ENCODE measurements around the gene PCDHGC4. TPM values are rescaled to one million over a fixed set of nuclear protein-coding genes. Genes with fewer than 3 reads are reported as not detected.

PCDHGC4 gene
- total RNA-seq, 8 experiments from 2014 or later, result 0.46 to 6.7 (median 4.8) TPM

GRCh38 chr5:141510160-141510559, 25.3 kb downstream of the PCDHGC4 start:
- peaks cover 42 to 48% of the 10 kb centered on the region in 2 donors for H3K4me1 ChIP-seq (replicated peaks in 1 of 2)

GRCh38 chr5:141510850-141511601, 26.2 kb downstream of the PCDHGC4 start:
- H3K4me1 ChIP-seq (replicated peaks in 1 of 2), result peaks cover 43 to 50% of the 10 kb centered on the region in 2 donors
- H3K4me3 ChIP-seq, result no peak overlapping the region
- no peak for ATAC-seq (replicated peaks in 6 of 8)
- 87 to 100% (median 92%) methylated on average over 1 to 7 of the region's 14 CpGs; no CpG with 5 or more reads in 5 of the 10 experiments for WGBS, 10 experiments
- H3K27ac ChIP-seq, result no peak overlapping the region
- in situ Hi-C loops (cut with MboI; ENCODE audit: low pct_unique_long_range_greater_than_20kb in 2 of 9, low sequenced_read_pairs in 9 of 9, unreplicated experiment in 9 of 9), result no loop called here

More at GRCh38 chr5:141510160-141510559, 25.3 kb downstream of the PCDHGC4 start:
- Histone ChIP-seq H3K4me3 (no peak overlapping the region), H3K27ac (no peak overlapping the region)
- 33 to 100% (median 85%) methylated on average over 1 to 6 of the region's 9 CpGs; no CpG with 5 or more reads in 3 of the 10 experiments for WGBS, 10 experiments
- in situ Hi-C loops (cut with MboI; ENCODE audit: low pct_unique_long_range_greater_than_20kb in 2 of 9, low sequenced_read_pairs in 9 of 9, unreplicated experiment in 9 of 9), result no loop called here
- ATAC-seq (replicated peaks in 6 of 8), result no peak

GRCh38 chr5:141511771-141512325, 27.0 kb downstream of the PCDHGC4 start:
- Histone ChIP-seq H3K4me1 (replicated peaks in 1 of 2) (peaks cover 43 to 50% of the 10 kb centered on the region in 2 donors), H3K4me3 (no peak overlapping the region), H3K27ac (peak overlapping the region in 1 of 2 donors; percentile 95)
- no peak for ATAC-seq (replicated peaks in 6 of 8)
- WGBS, 10 experiments, result 21 to 100% (median 80%) methylated on average over 1 to 3 of the region's 4 CpGs; no CpG with 5 or more reads in 2 of the 10 experiments
- in situ Hi-C loops (cut with MboI; ENCODE audit: low pct_unique_long_range_greater_than_20kb in 2 of 9, low sequenced_read_pairs in 9 of 9, unreplicated experiment in 9 of 9), result no loop called here

GRCh38 chr5:141512390-141512910, 27.6 kb downstream of the PCDHGC4 start:
- Histone ChIP-seq H3K4me1 (replicated peaks in 1 of 2) (peaks cover 39 to 45% of the 10 kb centered on the region in 2 donors), H3K4me3 (peak overlapping the region; percentile 34 to 47 (median 41)), H3K27ac (peak overlapping the region; percentile 91 to 95)
- ATAC-seq (replicated peaks in 6 of 8), result peak in 6 of 8 experiments; percentile 2 to 58 (median 6)
- in situ Hi-C loops (cut with MboI; ENCODE audit: low pct_unique_long_range_greater_than_20kb in 2 of 9, low sequenced_read_pairs in 9 of 9, unreplicated experiment in 9 of 9), result no loop called here
- WGBS, 10 experiments, result 10 to 60% (median 38%) methylated on average over 2 to 23 of the region's 28 CpGs; no CpG with 5 or more reads in 4 of the 10 experiments

- 0 to 26% (median 10%) methylated on average over 3 to 10 of the region's 43 CpGs; no CpG with 5 or more reads in 4 of the 10 experiments for WGBS, 10 experiments
- peaks cover 33 to 39% of the 10 kb centered on the region in 2 donors for H3K4me1 ChIP-seq (replicated peaks in 1 of 2)
- ATAC-seq (replicated peaks in 6 of 8), result peak in 7 of 8 experiments; percentile 5 to 58 (median 55)
- in situ Hi-C loops (cut with MboI; ENCODE audit: low pct_unique_long_range_greater_than_20kb in 2 of 9, low sequenced_read_pairs in 9 of 9, unreplicated experiment in 9 of 9), result no loop called here
- H3K27ac ChIP-seq, result peak overlapping the region; percentile 91 to 95
- peak overlapping the region; percentile 34 to 47 (median 41) for H3K4me3 ChIP-seq
These were observed 28.2 kb downstream of the PCDHGC4 start for GRCh38 chr5:141512911-141513626.

GRCh38 chr5:141513627-141514329, 28.9 kb downstream of the PCDHGC4 start:
- in situ Hi-C loops (cut with MboI; ENCODE audit: low pct_unique_long_range_greater_than_20kb in 2 of 9, low sequenced_read_pairs in 9 of 9, unreplicated experiment in 9 of 9), result no loop called here
- peak; percentile 28 to 71 (median 58) for ATAC-seq (replicated peaks in 6 of 8)
- 0 to 11% (median 6%) methylated on average over 6 to 12 of the region's 29 CpGs; no CpG with 5 or more reads in 6 of the 10 experiments for WGBS, 10 experiments
- Histone ChIP-seq H3K27ac (peak overlapping the region; percentile 91 to 95), H3K4me3 (peak overlapping the region; percentile 34 to 47 (median 41)), H3K4me1 (replicated peaks in 1 of 2) (peaks cover 29 to 33% of the 10 kb centered on the region in 2 donors)

- ATAC-seq (replicated peaks in 6 of 8), result peak in 1 of 8 experiments; percentile 28
- Histone ChIP-seq H3K4me3 (peak overlapping the region; percentile 34 to 47 (median 41)), H3K27ac (peak overlapping the region; percentile 91 to 95), H3K4me1 (replicated peaks in 1 of 2) (peaks cover 23 to 26% of the 10 kb centered on the region in 2 donors)
- in situ Hi-C loops (cut with MboI; ENCODE audit: low pct_unique_long_range_greater_than_20kb in 2 of 9, low sequenced_read_pairs in 9 of 9, unreplicated experiment in 9 of 9), result no loop called here
- WGBS, 10 experiments, result 8 to 100% (median 68%) methylated on average over 1 to 5 of the region's 6 CpGs; no CpG with 5 or more reads in 4 of the 10 experiments
These were observed 29.7 kb downstream of the PCDHGC4 start for GRCh38 chr5:141514330-141515133.

- in situ Hi-C loops (cut with MboI; ENCODE audit: low pct_unique_long_range_greater_than_20kb in 2 of 9, low sequenced_read_pairs in 9 of 9, unreplicated experiment in 9 of 9), result no loop called here
- H3K27ac ChIP-seq, result no peak overlapping the region
- 67 to 100% (median 90%) methylated on average over 2 to 3 of the region's 3 CpGs; no CpG with 5 or more reads in 5 of the 10 experiments for WGBS, 10 experiments
- ATAC-seq (replicated peaks in 6 of 8), result no peak
- peaks cover 21 to 22% of the 10 kb centered on the region in 2 donors for H3K4me1 ChIP-seq (replicated peaks in 1 of 2)
- H3K4me3 ChIP-seq, result no peak overlapping the region
These were observed 30.3 kb downstream of the PCDHGC4 start for GRCh38 chr5:141515141-141515540.

- Histone ChIP-seq H3K4me3 (no peak overlapping the region), H3K27ac (no peak overlapping the region), H3K4me1 (replicated peaks in 1 of 2) (peaks cover 27 to 28% of the 10 kb centered on the region in 2 donors)
- in situ Hi-C loops (cut with MboI; ENCODE audit: low pct_unique_long_range_greater_than_20kb in 2 of 9, low sequenced_read_pairs in 9 of 9, unreplicated experiment in 9 of 9), result no loop called here
- 80 to 100% (median 93%) methylated on average over 1 to 3 of the region's 4 CpGs; no CpG with 5 or more reads in 7 of the 10 experiments for WGBS, 10 experiments
- no peak for ATAC-seq (replicated peaks in 6 of 8)
These were observed 31.3 kb downstream of the PCDHGC4 start for GRCh38 chr5:141515946-141516671.

GRCh38 chr5:141516672-141517025, 31.8 kb downstream of the PCDHGC4 start:
- 10 to 100% (median 90%) methylated on average over 1 to 4 of the region's 8 CpGs; no CpG with 5 or more reads in 5 of the 10 experiments for WGBS, 10 experiments
- Histone ChIP-seq H3K27ac (no peak overlapping the region), H3K4me3 (no peak overlapping the region), H3K4me1 (replicated peaks in 1 of 2) (peaks cover 30% of the 10 kb centered on the region in 2 donors)
- no peak for ATAC-seq (replicated peaks in 6 of 8)
- in situ Hi-C loops (cut with MboI; ENCODE audit: low pct_unique_long_range_greater_than_20kb in 2 of 9, low sequenced_read_pairs in 9 of 9, unreplicated experiment in 9 of 9), result no loop called here

GRCh38 chr5:141517312-141517711, 32.5 kb downstream of the PCDHGC4 start:
- in situ Hi-C loops (cut with MboI; ENCODE audit: low pct_unique_long_range_greater_than_20kb in 2 of 9, low sequenced_read_pairs in 9 of 9, unreplicated experiment in 9 of 9), result no loop called here
- Histone ChIP-seq H3K4me1 (replicated peaks in 1 of 2) (peaks cover 33% of the 10 kb centered on the region in 2 donors), H3K4me3 (no peak overlapping the region), H3K27ac (no peak overlapping the region)
- WGBS, 10 experiments, result 83 to 100% (median 100%) methylated on average over 1 to 7 of the region's 8 CpGs; no CpG with 5 or more reads in 1 of the 10 experiments
- ATAC-seq (replicated peaks in 6 of 8), result no peak

Measured in motor neuron (in vitro differentiated cells).